ENCODE data around the gene FGD3.

Gene FGD3

GRCh38 chr9:93002700-93003099 lies 55.4 kb downstream of the FGD3 start:
- TF ChIP-seq, protein P1, sequence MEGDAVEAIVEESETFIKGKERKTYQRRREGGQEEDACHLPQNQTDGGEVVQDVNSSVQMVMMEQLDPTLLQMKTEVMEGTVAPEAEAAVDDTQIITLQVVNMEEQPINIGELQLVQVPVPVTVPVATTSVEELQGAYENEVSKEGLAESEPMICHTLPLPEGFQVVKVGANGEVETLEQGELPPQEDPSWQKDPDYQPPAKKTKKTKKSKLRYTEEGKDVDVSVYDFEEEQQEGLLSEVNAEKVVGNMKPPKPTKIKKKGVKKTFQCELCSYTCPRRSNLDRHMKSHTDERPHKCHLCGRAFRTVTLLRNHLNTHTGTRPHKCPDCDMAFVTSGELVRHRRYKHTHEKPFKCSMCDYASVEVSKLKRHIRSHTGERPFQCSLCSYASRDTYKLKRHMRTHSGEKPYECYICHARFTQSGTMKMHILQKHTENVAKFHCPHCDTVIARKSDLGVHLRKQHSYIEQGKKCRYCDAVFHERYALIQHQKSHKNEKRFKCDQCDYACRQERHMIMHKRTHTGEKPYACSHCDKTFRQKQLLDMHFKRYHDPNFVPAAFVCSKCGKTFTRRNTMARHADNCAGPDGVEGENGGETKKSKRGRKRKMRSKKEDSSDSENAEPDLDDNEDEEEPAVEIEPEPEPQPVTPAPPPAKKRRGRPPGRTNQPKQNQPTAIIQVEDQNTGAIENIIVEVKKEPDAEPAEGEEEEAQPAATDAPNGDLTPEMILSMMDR (IDR thresholded peaks at IDR 0.05): no peak
- Histone ChIP-seq H3K27ac (no peak overlapping the region), H3K4me3 (no peak overlapping the region)
- no peak for DNase-seq (ENCODE audit: low spot score)

GRCh38 chr9:93003552-93004407 lies 56.5 kb downstream of the FGD3 start:
- TF ChIP-seq, protein P1 (IDR thresholded peaks at IDR 0.05): peak; percentile 58
- DNase-seq (ENCODE audit: low spot score): no peak
- H3K4me3 ChIP-seq: peak overlapping the region; percentile 50
- no peak overlapping the region for H3K27ac ChIP-seq

- Histone ChIP-seq H3K27ac (no peak overlapping the region), H3K4me3 (no peak overlapping the region)
- no peak for DNase-seq (ENCODE audit: low spot score)
- TF ChIP-seq, protein P1 (IDR thresholded peaks at IDR 0.05): no peak
Observed at GRCh38 chr9:93004561-93004960, 57.2 kb downstream of the FGD3 start.

GRCh38 chr9:93005876-93006275 lies 58.6 kb downstream of the FGD3 start:
- Histone ChIP-seq H3K27ac (no peak overlapping the region), H3K4me3 (no peak overlapping the region)
- no peak for DNase-seq (ENCODE audit: low spot score)
- TF ChIP-seq, protein P1 (IDR thresholded peaks at IDR 0.05): no peak

DNA sequence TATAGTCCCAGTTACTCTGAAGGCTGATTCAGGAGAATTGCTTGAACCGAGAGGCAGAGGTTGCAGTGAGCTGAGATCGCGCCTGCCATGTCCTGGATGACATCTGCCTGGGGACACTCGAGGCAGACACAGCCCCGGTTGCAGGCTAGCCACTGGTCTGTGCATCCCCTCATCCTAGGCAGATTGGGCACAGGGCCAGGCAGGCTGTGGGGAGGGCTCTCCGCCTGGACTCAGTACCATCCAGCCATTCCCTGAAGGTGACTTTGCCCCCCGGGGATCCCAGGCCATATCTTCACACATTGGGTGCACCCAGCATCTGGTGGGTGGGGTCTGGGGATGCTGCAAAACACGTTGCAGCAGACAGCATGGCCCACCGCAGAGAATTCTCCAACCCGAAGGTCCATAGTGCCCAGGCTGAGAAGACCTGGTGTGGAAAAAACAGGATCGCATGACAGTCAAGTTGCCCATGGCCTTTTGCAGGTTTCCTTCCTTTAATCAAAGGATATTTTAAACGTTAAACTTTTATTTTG lies 60.3 kb downstream of the FGD3 start:
- no peak for DNase-seq (ENCODE audit: low spot score)
- TF ChIP-seq, protein P1 (IDR thresholded peaks at IDR 0.05): no peak
- H3K27ac ChIP-seq: no peak overlapping the region
- H3K4me3 ChIP-seq: no peak overlapping the region

DNA sequence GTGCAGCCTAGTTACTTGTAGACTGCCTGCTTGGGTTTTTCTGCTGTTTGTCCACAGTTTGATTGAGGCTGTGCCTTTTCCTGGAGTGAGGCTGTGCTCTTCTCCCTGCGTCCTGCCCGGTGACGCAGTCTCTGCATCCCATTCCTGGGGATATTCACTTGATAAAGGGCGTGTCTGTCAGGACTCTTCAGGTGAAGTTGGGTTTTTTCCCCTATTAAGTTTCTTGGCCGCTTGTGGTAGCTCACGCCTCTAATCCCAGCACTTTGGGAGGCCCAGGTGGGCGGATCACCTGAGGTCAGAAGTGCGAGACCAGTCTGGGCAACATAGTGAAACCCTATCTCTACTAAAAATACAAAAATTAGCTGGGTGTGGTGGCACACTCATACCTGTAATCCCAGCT lies 61.1 kb downstream of the FGD3 start:
- TF ChIP-seq, protein P1 (IDR thresholded peaks at IDR 0.05): no peak
- Histone ChIP-seq H3K27ac (no peak overlapping the region), H3K4me3 (no peak overlapping the region)
- no peak for DNase-seq (ENCODE audit: low spot score)

Measured in coronary artery (tissue), 2 donors.